GM12872 (cell line): ENCODE data around the gene PKD1L1.

Source experiments
- CTCF ChIP-seq: IDR thresholded peaks from 3 replicates; pipeline ENCODE4 v1.5.1; 2011; ENCODE audit warnings: low read depth, mild to moderate bottlenecking, low read length, moderate library complexity; ENCODE audit not compliant: insufficient read depth

PKD1L1 gene

GRCh38 chr7:47795631-47796030 lies 152.6 kb downstream of the PKD1L1 start:
- TF ChIP-seq CTCF, result no peak

DNA sequence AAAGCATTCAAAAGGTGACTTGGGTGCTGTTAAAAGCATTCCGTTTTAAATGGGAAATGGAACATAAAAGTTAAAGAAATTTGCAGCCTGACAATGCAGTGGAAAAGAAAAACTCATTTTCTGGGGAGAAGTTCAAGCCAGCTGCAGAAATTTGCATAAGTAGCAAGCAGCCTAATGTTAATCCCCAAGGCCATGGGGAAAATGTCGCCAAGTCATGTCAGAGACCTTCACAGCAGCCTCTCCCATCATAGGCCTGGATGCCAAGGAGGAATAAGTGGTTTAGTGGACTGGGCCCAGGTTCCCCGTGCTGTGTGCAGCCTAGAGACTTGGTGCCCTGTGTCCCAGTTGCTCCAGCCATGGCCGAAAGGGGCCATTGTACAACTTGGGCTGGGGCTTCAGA lies 154.2 kb downstream of the PKD1L1 start:
- TF ChIP-seq CTCF, result no peak

GRCh38 chr7:47792521-47793121 lies 155.6 kb downstream of the PKD1L1 start:
- peak; percentile 35; the same call in 2 of the 3 replicates for TF ChIP-seq CTCF

- TF ChIP-seq CTCF, result no peak
These were observed 156.6 kb downstream of the PKD1L1 start for GRCh38 chr7:47791682-47792081.

GRCh38 chr7:47788083-47788482 lies 160.2 kb downstream of the PKD1L1 start:
- TF ChIP-seq CTCF, result no peak

GRCh38 chr7:47787249-47788069 lies 160.8 kb downstream of the PKD1L1 start:
- TF ChIP-seq CTCF, result no peak

DNA sequence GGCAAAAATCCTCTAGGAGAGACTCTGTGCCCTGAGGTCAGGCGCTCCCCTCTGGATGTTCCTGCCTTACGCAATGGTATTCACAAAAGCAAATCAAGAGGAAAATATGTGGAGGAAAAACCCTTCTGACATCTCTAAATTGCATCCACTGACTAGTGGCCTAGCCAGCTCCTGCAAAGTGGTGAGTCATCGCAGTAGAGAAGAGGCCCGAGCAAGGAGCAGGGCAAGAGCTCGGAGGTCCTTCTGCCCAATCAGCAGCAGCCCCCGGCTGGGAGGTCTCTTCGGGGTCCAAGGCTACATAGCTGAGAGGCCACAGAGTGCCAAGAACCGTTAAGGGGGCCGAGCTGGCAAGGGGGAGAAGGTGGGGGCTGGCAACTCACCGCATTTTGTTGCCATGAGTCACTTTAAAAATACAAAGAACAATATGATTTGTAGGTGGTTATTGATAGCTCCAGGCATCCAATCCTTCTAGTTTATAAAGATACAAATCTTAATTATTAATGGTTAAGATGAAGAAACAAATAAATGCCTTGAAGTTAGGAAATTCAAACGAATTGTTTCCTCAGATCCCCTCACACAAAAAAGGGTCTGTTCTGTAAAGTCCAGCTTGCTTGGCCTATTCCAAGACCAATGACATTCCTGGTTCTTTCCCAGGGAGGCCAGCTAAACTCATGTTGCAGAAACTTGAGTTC lies 161.6 kb downstream of the PKD1L1 start:
- TF ChIP-seq CTCF, result no peak
